Nucleus accumbens (tissue), 56 donors: ENCODE measurements around the gene CHRM2.

Experiments used
- DNase-seq, 56 donors: peaks; one replicate each; lab custom pipeline; 2025; lab: John Stamatoyannopoulos, UW

CHRM2 gene

DNA sequence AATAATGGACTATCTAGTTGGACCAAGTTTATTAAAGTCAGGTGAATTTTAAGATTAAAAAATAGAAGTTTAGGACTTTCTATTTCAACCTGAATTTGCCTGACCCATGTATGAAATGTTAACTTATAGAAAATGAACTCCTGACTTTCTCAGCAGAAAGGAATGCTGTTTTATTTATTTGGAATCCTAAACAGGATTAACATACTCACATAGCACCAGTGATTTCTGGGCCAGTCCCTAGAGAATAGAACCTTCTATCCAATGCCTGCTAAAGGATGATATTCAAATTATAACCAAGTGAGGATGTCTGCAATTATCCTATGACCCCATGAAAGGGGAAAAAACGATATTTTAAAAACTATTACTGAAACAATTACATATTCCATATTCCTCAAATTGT is 148.8 kb downstream of the CHRM2 start:
- no peak for DNase-seq

DNA sequence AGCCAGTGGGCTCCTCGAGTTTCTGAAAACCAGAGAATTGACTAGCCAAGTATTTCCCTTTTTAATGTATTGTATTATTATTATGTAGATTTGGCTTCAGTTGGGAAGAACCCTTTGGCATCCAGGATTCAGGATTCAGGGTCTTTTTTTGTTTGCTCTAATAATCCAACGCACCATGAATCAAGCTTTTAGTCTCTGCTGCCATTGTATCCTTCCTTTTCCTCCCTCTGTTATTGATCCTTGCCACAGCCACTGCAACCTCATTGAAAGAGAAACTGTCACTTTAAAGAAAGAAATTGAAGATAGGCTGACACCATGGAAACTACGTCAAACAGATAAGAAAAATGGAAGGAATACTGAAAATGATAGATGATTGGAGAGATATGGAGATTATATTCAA is 150.0 kb downstream of the CHRM2 start:
- DNase-seq = no peak

DNA sequence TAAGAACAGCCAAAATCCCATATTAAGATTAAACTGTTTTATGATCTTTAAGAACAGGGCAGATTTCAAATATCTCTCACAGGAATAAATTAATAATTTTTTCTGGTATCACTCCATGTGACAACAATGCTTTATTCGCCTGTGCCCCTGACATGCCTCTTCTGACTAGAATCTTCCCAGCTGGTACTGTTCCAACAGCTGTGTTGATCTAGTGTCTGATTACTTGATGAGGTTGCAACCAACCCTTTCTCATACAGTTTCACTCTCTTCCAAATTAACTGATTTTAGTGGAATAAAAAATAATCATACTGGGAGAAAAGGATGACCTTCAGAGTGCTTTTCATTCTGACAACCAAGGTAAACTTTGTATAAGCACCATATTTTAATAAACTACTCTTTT is 151.9 kb downstream of the CHRM2 start:
- no peak for DNase-seq

DNA sequence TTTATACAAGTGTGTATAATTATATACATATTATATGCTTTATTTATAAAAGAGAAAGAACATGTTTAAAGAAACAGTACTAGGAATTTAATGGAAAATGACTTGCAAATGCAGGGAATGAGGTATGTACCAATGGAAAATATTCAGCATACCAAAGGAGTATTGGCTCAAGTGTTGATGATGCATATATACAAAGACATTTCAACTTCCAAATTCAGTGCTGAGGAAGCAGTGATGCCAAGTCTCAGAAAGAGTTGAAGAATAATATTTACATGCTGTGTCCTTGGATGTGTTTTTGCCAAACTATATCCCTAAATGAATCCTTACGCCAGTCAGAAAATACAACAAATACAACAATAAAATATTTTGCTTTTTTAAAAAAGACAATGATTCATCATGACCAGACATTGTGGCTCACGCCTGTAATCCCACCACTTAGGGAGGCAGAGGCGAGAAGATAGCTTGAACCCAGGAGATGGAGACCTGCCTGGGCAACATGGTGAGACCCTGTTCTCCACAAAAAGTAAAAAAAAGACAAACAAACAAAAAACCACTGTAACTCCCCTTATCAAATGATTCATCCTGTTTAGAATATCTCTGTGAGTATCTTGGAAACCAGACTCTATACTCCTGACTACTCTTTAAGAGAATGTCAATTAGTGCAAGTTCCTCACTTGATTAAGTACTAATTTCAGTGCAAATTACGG is 157.2 kb downstream of the CHRM2 start:
- no peak for DNase-seq

GRCh38 chr7:137026176-137026500 is 157.7 kb downstream of the CHRM2 start:
- DNase-seq = no peak

DNA sequence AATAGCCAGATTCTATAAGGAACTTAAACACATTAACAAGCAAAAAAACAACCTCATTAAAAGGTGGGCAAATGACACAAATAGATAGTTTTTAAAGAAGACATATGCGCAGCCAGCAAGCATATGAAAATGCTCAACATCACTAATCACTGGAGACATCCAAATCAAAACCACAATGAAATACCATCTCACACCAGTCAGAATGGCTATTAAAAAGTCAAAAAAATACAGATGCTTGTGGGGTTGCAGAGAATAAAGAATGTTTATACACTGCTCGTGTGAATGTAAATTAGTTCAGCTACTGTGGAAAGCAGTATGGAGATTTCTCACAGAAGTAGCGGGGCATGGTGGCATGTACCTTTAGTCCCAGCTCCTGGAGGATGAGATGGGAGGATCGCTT is 164.0 kb downstream of the CHRM2 start:
- DNase-seq = no peak

GRCh38 chr7:137036768-137037167 is 168.3 kb downstream of the CHRM2 start:
- DNase-seq = no peak

- no peak for DNase-seq
Observed at GRCh38 chr7:137038706-137039105, 170.3 kb downstream of the CHRM2 start.

- DNase-seq = no peak
Observed at GRCh38 chr7:137040745-137041144, 172.3 kb downstream of the CHRM2 start.

DNA sequence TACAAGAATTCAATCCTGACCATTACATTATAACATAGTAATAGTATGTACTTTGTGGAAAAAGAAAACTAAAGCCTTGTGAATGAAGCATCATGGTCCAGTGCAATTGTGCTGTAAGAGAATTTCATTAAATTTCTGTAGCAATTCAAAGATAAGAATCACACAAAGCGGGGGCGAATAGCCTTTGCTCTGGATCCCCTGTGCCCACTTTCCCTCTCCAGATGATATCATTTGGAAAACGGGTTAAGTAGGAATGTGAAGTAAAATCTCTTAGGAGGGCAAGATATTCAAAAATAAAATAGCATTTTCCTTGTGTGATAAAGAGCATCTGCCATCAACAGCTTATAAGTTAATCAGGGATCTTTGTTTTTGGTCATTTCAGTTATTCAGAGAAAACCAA is 177.1 kb downstream of the CHRM2 start:
- no peak for DNase-seq

GRCh38 chr7:137069249-137069963 is 201.0 kb downstream of the CHRM2 start:
- DNase-seq = no peak
